Glomerular visceral epithelial cell (primary cell): ENCODE data around the gene PLGLB1.
"Not testable (repeated sequence)": the region's sequence is repeated elsewhere in the genome, so short reads cannot be mapped to it uniquely, and the experiment has no call there.

Experiments
- DNase-seq: peaks from one replicate; pipeline ENCODE4 v3.0.0-alpha.2; 2016; ENCODE audit errors: extremely low spot score

Gene PLGLB1

GRCh38 chr2:87021744-87022143 is at the start of gene PLGLB1:
TSS of gene PLGLB1 (minus strand) at chr2:87021844. CDS start at chr2:87021783, 61 bp downstream.
- not testable (repeated sequence) for DNase-seq

DNA sequence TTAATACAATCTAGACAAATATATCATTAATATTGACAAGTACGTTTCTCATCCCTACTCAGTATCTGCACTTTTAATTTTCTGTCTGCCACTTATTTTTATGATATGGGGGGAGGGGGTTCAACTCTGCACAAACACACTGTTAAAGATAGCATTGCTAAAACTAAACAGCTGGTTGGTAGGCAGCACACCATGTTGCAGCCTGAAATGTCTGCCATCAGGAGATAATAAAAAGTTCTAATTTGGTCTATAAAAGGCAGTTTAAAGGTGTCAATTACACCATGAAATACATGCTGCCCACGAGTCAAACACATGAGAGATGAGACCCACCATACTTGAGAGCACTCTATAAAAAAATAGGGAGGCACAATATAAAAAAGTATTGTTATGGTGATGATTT is 42.7 kb upstream of the PLGLB1 start:
- DNase-seq, result not testable (repeated sequence)

- DNase-seq, result not testable (repeated sequence)
These were observed 41.8 kb upstream of the PLGLB1 start for GRCh38 chr2:87063431-87063830.

DNA sequence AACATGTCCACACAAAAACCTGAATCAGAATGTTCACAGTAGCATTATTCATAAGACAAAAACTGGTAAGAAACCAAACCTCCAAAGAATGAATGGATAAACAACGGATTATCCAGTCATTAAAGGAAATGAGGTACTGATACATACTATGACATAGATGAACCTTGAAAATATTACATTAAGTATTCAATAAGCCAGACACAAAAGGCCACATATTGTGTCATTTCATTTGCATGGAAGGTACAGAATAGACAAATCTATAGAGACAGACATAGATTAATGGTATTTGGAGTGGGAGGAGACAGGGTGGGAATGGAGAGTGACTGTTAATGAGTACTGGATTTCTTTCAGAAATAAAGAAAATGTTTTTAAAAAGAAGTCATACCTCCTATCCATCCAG is 39.9 kb upstream of the PLGLB1 start:
- DNase-seq, result not testable (repeated sequence)

DNA sequence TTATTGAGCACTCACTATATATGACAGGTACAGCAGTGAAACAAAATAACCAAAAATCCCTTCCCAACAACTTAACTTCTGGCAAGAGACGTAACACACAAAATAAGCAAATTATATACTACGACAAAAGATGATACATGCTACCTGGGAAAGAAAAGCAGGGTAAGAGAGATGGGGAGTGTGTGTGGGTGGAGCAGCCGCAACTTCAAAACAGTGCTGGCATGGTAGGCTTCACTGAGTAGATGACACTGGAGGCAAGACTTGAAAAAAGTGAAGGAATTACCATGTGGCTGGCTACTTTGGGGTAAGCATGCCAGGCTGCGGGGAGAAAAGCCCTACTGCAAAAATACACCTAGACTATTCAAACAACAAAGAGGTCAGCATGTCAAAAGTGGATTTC is 36.0 kb upstream of the PLGLB1 start:
- not testable (repeated sequence) for DNase-seq

DNA sequence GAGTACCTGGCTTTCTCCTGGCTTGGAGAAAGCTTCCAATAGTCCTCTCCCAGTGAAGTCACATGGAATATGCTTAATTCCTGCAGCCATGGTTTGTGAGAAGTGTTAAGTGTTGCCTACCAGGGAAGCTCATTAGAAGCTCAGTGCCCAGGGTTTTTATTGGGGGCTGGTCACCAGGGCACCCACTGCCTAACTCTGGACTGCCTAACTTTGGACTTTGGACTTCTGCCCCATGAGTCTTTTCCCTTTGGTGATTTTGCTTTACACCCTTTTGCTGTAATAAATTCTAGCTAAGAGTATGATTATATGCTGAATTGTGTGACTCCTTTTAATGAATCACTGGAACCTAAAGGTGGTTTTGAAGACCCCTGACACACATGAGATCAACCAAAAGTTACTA is 35.2 kb upstream of the PLGLB1 start:
- DNase-seq, result not testable (repeated sequence)

DNA sequence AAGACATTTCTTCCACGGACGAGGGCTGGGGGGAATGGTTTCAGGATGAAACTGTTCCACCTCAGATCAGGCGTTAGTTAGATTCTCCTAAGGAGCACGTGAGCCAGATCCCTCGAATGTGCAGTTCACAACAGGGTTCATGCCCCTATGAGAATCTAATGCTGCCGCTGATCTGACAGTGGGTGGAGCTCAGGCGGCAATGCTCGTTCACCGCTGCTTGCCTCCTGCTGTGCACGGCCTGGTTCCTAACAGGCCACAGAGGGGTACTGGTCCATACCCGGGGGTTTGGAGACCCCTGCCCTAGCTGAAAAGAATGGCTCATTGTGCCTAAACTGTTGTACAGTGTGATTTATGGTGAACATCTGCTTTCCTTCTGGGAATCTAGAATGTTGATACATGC is 34.8 kb upstream of the PLGLB1 start:
- DNase-seq, result not testable (repeated sequence)

DNA sequence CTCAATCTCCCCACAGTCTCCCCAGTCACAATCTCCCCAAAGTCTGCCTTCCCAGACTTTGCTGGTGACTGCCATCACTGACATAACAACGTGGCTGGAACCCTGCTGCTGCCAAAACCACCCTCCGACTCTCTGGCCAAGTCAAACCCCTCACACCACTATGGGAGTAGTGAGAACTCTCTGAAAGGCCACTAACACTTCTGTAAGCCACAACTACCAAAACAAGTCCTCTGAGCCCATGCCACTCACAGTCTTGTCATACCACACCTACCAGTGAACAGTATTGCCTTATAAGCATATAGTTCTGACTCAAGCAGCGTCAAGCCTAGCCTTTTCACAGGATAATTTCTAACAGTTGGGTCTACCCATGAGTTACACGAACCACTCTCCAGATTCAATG is 32.7 kb upstream of the PLGLB1 start:
- DNase-seq, result not testable (repeated sequence)

DNA sequence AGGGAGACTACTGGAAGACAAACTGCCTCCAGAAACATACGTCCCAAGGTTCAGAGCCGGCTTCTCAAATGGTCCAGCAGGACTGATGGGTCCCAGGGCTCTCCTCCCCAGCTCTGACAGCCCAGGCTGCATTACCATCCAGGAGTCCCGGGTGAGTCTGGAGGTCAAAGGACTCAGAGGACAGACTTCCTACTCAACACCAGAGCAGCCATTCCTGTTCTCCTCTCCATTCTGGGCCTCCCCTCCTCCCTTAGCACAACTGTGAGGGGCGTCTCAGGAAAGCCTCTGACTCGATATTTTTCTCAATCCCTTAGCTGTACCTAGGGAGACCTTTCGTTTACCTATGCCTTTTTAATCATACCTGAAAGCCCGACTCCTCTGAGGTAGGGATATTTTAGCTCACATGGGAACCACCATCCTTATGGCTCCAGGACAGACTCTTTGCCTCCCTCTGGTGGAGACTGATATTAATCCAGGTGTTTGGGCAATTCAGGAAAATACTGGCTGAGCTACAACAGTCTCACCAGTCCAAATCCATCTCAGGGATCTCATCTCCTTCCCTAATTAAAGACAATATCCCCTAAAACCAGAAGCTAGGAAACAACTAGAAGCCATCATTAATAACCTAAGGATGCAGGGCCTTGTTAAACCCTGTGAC is 19.8 kb upstream of the PLGLB1 start:
- not testable (repeated sequence) for DNase-seq

- not testable (repeated sequence) for DNase-seq
These were observed 7.0 kb upstream of the PLGLB1 start for GRCh38 chr2:87028607-87029006.

DNA sequence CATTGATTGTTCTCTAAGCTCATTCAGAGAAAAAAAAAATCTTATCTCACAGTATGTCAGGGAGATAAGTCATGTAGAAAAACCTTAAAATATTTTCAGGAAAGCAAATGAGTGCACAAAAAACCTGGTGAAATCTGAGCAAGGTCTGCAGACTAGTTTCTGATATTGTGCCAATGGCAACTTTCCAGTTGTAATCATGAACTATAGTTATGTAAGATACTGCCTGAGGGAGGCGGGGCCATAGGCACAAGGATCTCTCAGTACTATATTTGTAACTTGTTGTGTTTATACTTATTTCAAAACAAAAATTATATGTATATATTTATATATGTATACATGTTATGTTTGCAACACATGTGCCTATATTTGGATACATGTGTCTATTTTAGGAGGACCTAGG is 5.2 kb upstream of the PLGLB1 start:
- not testable (repeated sequence) for DNase-seq

DNA sequence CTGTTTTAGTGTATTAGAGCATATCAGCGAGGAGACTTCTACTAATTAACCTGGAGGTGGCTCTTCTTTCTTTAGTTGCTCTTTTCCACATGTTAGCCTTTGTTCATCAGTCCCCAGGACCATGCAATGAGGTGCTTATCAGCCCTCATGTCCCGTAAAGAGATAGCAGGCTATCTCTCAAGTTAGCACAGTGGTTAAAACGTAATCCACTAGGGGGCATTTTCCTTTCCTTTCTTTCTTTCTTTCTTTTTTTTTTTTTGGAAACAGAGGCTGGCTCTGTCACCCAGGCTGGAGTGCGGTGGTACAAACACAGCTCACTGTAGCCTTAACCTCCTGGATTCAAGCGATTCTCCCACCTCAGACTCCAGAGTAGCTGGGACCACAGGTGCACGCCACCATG is 4.3 kb upstream of the PLGLB1 start:
- not testable (repeated sequence) for DNase-seq

GRCh38 chr2:87023988-87024615 is 2.5 kb upstream of the PLGLB1 start:
- not testable (repeated sequence) for DNase-seq

- not testable (repeated sequence) for DNase-seq
These were observed 601 bp downstream of the PLGLB1 start for GRCh38 chr2:87021043-87021442.

GRCh38 chr2:87019053-87019452 is 2.6 kb downstream of the PLGLB1 start:
- not testable (repeated sequence) for DNase-seq

- DNase-seq, result not testable (repeated sequence)
These were observed 7.0 kb downstream of the PLGLB1 start for GRCh38 chr2:87014489-87015169.

DNA sequence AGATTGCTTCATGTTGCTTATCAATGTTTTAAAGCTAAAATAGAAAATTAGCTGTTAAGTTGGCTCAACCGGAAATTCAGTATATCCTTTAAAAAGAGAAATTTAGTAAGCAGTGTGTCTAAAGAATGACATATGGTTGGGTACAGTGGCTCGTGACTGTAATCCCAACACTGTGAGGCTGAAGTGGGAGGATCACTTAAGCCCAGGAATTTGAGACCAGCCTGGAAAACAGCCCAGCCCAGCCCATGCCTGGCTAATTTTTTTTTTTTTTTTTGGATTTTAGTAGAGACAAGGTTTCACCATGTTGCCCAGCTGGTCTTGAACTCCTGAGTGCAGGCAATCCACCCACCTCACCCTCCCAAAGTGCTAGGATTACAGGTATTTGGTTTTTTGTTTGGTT is 17.2 kb downstream of the PLGLB1 start:
- not testable (repeated sequence) for DNase-seq
